22Rv1 (cell line): ENCODE measurements around the gene PBX2.

Experiments
- ZFX ChIP-seq: fragments of 450-650 bp; IDR thresholded peaks from 2 replicates; pipeline ENCODE4 v1.6.1; 2017; ENCODE audit warnings: antibody characterized with exemption, borderline replicate concordance
- TF ChIP-seq, protein P1 (sequence below): fragments of 450-650 bp; IDR thresholded peaks from 2 replicates; pipeline ENCODE4 v1.5.1; 2017; ENCODE audit warnings: mild to moderate bottlenecking

DNA sequence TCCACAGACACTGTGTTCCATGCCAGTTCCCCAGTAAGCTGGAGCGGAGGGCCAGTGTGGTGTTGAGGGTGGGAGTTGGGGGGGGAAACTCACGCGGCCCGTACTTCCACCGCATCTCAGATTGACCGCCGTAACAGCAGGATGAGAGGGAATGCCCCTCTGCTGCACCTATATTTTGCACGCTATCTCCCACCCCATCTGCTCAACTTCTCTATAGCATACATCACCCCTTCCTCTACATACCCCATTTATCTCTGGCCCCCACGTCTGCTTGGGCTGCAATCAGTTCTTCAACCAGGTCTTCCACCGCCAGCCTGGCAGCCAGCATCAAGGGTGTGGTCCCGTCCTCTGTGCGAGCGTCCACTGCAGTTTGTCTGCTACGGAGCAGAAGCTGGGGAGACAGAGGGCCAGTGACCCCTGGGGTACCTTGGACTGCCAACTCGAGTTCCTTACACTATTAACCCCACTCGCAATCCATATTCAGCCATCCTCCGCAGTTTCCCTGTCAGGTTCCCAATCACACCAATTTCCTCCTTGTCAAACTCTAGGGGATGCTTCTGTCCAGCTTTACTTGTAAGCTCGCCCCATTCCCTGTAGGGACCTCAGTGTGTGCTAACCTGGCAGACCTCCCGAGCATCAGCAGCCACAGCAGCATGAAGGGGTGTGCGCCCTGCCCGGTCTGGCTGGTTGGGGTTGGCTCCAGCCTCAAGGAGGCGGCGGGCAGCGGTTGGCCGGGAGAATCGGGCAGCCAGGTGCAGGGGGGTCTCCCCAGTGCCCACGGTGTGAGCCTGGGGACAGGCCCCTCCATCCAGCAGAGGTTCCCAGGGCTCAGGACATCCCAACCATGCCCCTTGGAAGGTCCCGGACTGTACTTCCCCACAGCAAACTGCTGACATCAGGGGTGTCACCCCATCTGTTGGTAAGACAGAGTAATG is 6.9 kb upstream of the PBX2 start:
- TF ChIP-seq, protein P1, sequence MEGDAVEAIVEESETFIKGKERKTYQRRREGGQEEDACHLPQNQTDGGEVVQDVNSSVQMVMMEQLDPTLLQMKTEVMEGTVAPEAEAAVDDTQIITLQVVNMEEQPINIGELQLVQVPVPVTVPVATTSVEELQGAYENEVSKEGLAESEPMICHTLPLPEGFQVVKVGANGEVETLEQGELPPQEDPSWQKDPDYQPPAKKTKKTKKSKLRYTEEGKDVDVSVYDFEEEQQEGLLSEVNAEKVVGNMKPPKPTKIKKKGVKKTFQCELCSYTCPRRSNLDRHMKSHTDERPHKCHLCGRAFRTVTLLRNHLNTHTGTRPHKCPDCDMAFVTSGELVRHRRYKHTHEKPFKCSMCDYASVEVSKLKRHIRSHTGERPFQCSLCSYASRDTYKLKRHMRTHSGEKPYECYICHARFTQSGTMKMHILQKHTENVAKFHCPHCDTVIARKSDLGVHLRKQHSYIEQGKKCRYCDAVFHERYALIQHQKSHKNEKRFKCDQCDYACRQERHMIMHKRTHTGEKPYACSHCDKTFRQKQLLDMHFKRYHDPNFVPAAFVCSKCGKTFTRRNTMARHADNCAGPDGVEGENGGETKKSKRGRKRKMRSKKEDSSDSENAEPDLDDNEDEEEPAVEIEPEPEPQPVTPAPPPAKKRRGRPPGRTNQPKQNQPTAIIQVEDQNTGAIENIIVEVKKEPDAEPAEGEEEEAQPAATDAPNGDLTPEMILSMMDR = no peak
- no peak for TF ChIP-seq ZFX
